Mesodermal cell (in vitro differentiated cells): ENCODE measurements around the gene OXCT2.
"Not testable (repeated sequence)": the region's sequence is repeated elsewhere in the genome, so short reads cannot be mapped to it uniquely, and the experiment has no call there.

Experiments
- H3K27ac ChIP-seq: 2 replicates; pipeline ENCODE4 v1.7.0; 2013; ENCODE audit warnings: mild to moderate bottlenecking, low read depth, low read length, moderate library complexity; ENCODE audit not compliant: severe bottlenecking
- H3K36me3 ChIP-seq: 2 replicates; pipeline ENCODE4 v1.7.1; 2013; ENCODE audit warnings: mild to moderate bottlenecking, low read length, moderate library complexity; ENCODE audit not compliant: control insufficient read depth, insufficient read depth
- H3K4me1 ChIP-seq: one replicate; pipeline ENCODE4 v1.7.1; 2013; ENCODE audit warnings: mild to moderate bottlenecking, low read length; ENCODE audit not compliant: insufficient read depth, control insufficient read depth, poor library complexity, severe bottlenecking
- H3K4me3 ChIP-seq: 2 replicates; pipeline ENCODE4 v1.7.0; 2013; ENCODE audit warnings: low read length, control low read depth, mild to moderate bottlenecking; ENCODE audit not compliant: insufficient read depth, poor library complexity, severe bottlenecking; ENCODE audit errors: extremely low read depth
- H3K9me3 ChIP-seq: 2 replicates; pipeline ENCODE4 v1.7.1; 2013; ENCODE audit warnings: mild to moderate bottlenecking, low read length, moderate library complexity; ENCODE audit not compliant: control insufficient read depth
- WGBS, 2 experiments: methylation state at CpG; one replicate each; pipeline ENCODE4 v1.1.5; 2013; ENCODE audit warnings: missing lambda C conversion rate in 2 of 2; ENCODE audit not compliant: insufficient coverage in 2 of 2; 5-methylcytosine and 5-hydroxymethylcytosine counted together

The OXCT2 gene

DNA sequence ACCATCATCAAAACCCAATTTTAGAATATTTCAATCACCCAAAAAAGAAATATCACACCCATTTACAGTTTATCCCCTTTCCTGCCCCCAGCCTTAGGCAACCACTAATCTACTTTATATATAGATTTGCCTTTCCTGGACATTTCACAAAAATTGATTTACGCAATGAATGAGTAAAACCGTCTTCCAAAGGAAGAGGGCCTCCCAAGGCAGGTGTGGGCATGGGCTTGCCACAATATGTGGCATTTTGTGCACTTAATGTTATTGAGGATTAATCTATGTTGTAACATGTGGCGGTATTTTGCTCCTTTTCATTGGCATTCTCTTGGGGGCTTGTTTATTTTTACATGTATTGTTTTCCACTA lies 29.3 kb upstream of the OXCT2 start:
- WGBS, 2 experiments, result 81 to 83% methylated on average over 2 of the region's 3 CpGs
- Histone ChIP-seq H3K4me3 (no peak overlapping the region), H3K4me1 (peaks cover 10% of the 10 kb centered on the region), H3K9me3 (no peaks in the 10 kb centered on the region), H3K27ac (no peak overlapping the region), H3K36me3 (no peaks in the 10 kb centered on the region)

DNA sequence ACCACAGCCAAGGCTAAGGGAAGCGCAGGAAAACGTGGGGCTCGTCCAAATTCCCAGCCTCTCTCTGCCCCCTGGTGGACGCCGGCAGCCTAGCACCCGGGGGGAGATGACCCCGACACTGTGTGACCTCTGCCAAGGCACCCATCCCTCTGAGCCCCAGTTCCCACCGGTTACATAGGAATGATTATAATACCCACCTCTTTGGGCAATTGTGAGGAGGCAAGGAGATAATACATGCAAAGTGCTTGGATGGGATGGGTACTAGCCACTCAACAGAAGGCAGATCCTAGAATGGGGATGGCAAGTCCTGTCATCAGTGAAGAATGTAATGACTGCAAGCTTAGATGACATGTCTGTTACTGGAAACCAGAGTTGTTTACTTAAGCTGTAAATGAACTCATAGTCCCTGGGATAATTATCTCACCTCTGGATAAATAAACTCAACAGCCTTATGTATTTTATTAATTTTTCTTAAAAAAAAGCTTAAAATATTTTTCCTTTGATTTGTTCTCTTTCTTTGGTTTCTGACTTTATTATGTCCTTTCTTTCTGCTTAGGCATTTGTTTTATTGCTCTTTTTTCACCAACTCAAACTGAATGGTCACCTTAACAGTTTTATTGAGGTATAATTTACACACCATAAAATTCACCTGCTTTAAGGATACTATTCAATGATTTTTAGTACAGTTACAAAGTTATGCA lies 28.8 kb upstream of the OXCT2 start:
- H3K36me3 ChIP-seq, result no peaks in the 10 kb centered on the region
- H3K4me1 ChIP-seq, result peaks cover 10% of the 10 kb centered on the region
- H3K4me3 ChIP-seq, result no peak overlapping the region
- H3K9me3 ChIP-seq, result no peaks in the 10 kb centered on the region
- H3K27ac ChIP-seq, result no peak overlapping the region
- 4% methylated on average over 7 of the region's 8 CpGs for WGBS, 2 experiments

DNA sequence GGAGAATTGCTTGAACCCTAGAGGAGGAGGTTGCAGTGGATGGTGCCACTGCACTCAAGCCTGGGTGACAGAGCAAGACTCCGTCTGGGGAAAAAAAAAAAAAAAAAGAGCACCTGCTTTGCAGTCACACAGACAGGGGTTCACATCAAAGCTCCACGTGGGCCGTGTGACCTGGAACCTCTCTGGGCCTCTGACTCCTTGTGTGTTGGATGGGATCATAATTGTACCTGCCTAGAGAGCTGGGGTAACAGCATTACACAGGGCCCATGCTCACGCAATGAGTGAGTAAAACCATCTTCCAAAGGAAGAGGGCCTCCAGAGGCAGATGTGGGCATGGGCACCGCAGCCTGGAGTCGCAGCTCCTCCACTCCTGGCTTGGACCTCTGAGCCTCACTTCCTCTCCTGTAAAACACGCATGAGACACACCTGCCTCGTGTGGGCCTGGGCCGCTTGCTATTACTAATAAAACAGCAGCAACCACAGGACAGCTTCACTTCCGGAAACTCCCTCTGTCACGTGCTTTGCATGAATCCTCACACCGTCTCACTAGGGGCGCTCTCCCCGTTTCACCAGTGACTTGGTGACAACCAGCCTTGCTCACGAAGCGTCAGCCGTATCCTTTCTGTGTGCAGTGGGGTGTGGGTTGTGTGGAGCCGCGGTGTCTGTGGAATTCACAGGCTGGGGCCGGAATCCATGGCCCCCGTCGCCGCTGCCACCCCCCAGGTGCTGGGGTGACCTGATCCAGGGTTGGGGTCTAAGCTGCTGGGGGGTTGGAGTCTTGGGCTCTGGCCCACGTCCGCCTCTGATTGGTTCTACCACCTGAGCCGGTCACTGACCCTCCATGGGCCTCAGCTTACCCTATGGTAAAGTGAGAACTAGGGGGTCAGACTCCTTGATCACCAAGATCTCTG lies 28.0 kb upstream of the OXCT2 start:
- H3K4me3 ChIP-seq, H3K9me3 ChIP-seq, H3K27ac ChIP-seq, H3K4me1 ChIP-seq, H3K36me3 ChIP-seq: not testable (repeated sequence)
- 76 to 85% methylated on average over 12 to 14 of the region's 26 CpGs for WGBS, 2 experiments

DNA sequence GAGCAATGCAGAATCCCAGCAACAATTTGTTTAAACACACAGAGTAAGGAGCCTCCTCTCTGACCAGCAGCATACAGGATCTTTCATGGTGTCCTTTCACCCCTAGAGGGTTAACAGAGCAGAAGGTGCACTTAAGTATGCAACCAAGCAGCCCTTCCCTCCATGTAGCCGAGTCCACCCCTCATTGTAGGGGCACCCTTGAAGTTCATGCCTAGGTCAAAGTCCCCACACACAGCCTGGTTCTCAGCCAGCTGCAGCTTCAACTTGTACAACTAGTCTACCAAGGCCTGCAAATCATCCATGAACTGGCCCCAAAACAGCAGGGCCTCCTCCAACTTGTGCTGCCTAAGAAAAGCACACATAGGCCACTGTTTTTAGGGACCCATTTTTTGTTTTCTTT lies 24.5 kb upstream of the OXCT2 start:
- H3K27ac ChIP-seq, result no peak overlapping the region
- WGBS, 2 experiments, result 38 to 54% methylated on average over 1 of the region's 1 CpG
- H3K9me3 ChIP-seq, result no peaks in the 10 kb centered on the region
- H3K4me3 ChIP-seq, result no peak overlapping the region
- H3K36me3 ChIP-seq, result no peaks in the 10 kb centered on the region
- H3K4me1 ChIP-seq, result peaks cover 8% of the 10 kb centered on the region

DNA sequence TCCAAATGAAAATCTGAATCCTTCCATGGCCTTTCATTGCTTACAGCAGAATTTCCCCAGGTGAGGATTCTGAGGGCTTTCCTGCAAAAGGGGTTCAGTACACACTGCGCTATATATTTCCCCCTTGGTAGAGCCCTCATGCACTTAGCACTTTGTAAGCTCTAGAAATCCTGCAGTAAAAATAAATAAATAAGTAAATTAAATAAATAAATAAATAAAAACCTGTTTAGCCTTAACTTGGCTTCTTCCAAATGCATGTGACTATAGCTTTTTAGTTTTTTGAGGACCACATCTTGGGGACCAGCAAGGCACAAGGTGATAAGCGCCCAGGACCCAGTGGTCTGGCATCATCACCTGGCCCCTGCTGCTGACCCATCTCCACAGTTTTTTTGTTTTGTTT lies 20.7 kb upstream of the OXCT2 start:
- H3K27ac ChIP-seq, result no peak overlapping the region
- no peaks in the 10 kb centered on the region for H3K9me3 ChIP-seq
- no peaks in the 10 kb centered on the region for H3K4me1 ChIP-seq
- H3K4me3 ChIP-seq, result no peak overlapping the region
- no peaks in the 10 kb centered on the region for H3K36me3 ChIP-seq
- WGBS, 2 experiments, result 80 to 86% methylated on average over 1 of the region's 2 CpGs

DNA sequence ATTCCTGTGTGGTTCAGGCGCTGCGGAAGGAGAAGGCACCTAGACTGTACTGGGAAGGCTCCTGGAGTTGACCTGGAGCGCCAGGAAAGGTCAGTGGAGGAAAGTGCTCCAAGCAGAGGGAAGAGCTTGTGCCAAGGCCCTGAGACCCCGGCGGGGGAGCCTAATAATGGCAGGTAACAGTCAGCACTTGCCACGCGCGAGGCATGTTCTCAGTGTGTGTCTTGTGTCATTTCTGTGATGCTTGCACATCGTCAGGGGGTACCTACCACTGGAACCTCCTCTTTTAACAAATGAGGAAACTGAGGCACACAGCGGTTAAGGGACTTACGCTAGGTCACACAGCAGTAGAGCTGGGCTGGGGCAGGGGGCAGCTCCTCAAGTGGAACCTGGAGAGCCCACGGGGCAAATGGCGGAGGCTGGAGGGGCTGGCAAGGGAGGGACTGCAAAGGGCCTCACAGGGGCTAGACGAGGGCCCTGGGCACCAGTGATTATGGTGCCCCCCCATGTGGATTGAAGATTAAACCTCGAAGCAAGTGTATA lies 18.5 kb upstream of the OXCT2 start:
- Histone ChIP-seq H3K36me3 (no peaks in the 10 kb centered on the region), H3K4me1 (no peaks in the 10 kb centered on the region), H3K4me3 (peak overlapping the region; percentile 34), H3K27ac (no peak overlapping the region), H3K9me3 (no peaks in the 10 kb centered on the region)
- 47 to 49% methylated on average over 9 to 10 of the region's 15 CpGs for WGBS, 2 experiments

DNA sequence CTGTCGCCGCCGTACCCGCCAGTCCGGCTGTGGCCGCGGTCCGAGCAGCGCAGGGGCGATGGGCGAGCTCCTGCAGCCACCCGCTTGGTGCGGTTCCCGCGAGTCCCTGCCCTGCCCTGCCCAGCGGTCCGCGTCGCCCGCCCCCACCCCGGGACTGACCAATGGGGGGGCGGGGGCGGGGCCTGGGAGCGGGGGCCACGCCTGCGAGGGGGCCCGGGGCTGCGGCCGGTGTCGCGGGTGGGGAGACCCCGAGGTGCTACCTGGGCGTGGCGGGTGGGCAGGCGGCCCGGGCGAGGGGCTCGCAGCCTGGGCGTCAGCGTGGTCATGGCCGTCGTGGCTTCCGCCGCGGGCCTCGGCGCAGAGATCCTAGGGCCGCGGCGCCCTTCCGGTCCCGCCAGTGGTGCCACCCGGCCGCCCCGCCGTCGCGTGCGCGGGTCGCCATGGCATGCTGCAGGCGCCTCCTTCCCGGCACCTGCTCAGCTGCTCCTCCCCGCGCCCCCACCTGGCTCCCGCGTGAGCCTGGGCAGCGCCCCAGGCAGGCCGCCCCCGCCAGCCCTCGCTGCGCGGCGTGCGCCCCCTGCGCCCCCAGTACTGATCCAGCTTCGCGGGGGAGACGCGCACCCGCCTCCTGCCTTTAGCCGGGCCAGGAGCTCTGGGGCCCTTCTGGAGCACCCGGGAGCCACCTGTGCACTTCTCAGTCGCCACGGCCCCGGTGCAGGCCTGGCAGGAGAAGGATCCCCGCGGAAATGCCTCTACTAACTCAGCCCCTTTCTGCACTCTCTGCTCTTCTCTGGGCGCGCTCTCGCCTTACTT lies 17.8 kb upstream of the OXCT2 start, which contains the start of gene BMP8B:
TSS of gene BMP8B (minus strand) at position 108 of the 813 bp plus-strand sequence. CDS start 380 bp downstream, outside the sequence.
- Histone ChIP-seq H3K4me1 (no peaks in the 10 kb centered on the region), H3K36me3 (no peaks in the 10 kb centered on the region), H3K27ac (no peak within 1 kb of the TSS), H3K4me3 (peak within 1 kb of the TSS; percentile 34), H3K9me3 (no peaks in the 10 kb centered on the region)
- WGBS, 2 experiments, result 1 to 3% methylated on average over 60 of the region's 91 CpGs

DNA sequence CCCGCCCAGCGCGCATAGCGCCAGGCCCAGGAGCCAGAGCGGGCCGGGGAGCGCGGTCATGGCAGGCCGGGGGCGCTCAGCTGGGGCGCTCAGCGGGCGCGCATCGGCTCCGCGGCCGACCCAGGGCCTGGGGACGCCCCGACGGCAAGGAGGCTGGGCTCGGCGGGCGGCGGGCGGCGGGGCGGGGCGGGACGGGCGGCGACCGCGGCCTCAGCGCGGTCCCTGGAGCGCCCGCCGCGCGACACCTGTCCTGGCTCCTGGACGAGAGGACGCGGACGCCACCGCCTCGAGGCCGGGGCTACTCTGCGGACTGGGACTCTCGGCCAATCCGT lies 17.2 kb upstream of the OXCT2 start:
- H3K4me3 ChIP-seq, result peak overlapping the region; percentile 34
- H3K27ac ChIP-seq, result no peak overlapping the region
- 2 to 3% methylated on average over 21 to 41 of the region's 51 CpGs for WGBS, 2 experiments

DNA sequence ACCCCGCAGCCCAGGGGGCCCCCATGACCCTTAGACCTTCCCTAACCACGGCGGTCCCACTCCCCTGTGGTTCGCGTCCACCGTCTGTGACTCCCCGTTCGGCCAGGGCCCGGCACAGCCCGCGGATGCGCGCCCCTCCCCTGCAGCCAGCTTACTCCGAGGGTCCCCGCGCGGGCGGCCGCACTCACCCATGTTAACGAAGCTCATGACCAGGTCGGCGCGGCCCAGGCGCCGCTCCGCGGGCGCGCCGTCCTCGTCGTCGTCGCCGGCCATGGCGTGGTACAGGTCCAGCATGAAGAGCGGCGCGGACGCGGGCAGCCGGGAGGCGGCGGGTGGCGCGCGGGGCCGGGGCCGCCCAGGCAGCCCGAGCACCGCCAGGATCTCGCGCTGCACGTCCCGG lies 16.8 kb upstream of the OXCT2 start:
- not testable (repeated sequence) for H3K9me3 ChIP-seq, H3K4me1 ChIP-seq, H3K4me3 ChIP-seq, H3K36me3 ChIP-seq, H3K27ac ChIP-seq
- 4 to 11% methylated on average over 34 of the region's 55 CpGs for WGBS, 2 experiments

More for the DNA sequence above, 17.2 kb upstream of the OXCT2 start:
- no peaks in the 10 kb centered on the region for H3K9me3 ChIP-seq
- H3K4me1 ChIP-seq, result no peaks in the 10 kb centered on the region
- no peaks in the 10 kb centered on the region for H3K36me3 ChIP-seq

- H3K9me3 ChIP-seq, result no peaks in the 10 kb centered on the region
- H3K4me1 ChIP-seq, result no peaks in the 10 kb centered on the region
- 75 to 77% methylated on average over 7 to 10 of the region's 11 CpGs for WGBS, 2 experiments
- no peaks in the 10 kb centered on the region for H3K36me3 ChIP-seq
- no peak overlapping the region for H3K4me3 ChIP-seq
- no peak overlapping the region for H3K27ac ChIP-seq
Measured at GRCh38 chr1:39787468-39787867, 16.3 kb upstream of the OXCT2 start.
